ENCODE results near the gene TRPM4.

- TF ChIP-seq CTCF (conservative IDR thresholded peaks at IDR 0.05) (peak; percentile 59), ZFX (IDR thresholded peaks at IDR 0.05) (no peak)
Observed at GRCh38 chr19:49113762-49114629, 43.6 kb upstream of the TRPM4 start, which contains the start of gene LIN7B.

Data from C4-2B (cell line).